Ramos (cell line): ENCODE results near the gene MYLK.
"Not testable (repeated sequence)": the region's sequence is repeated elsewhere in the genome, so short reads cannot be mapped to it uniquely, and the experiment has no call there.

ENCODE experiments used
- in situ Hi-C: fragments of 300-500 bp; cut with MboI; formaldehyde crosslinking; loops from one replicate; pipeline ENCODE4 v1.14.3; 2022; ENCODE audit warnings: low sequenced_read_pairs; ENCODE audit not compliant: unreplicated experiment

MYLK gene

DNA sequence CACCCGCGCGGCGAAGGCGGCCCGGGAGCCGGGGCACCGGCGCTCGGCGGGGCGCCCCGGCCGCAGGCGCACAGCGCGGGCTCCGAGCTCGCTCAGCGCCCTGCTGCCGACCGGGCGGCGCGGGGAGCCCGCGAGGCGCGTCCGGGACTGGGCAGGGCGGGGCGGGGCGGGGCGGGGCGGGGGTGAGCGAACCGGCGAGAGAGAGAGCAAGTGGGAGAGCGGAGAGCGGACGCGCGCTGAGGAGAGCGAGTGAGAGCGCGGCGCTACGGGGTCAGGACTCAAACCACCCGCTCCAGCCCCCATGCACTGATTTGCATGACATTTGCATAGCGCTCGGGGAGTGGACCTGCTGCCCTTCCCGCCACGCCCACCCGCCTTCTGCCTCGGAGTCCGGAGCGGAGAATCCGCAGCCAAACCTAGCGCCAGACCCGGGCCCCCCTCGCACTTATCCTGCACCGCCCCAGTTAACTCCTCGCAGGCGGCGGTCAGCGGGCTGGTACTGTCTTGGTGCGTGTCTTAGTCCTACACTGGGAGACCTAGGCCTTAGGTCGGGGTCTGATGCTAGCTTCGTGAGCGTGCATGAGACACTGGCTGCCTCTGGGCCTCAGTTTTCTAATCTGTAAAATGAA is at the start of gene MYLK:
TSS of gene MYLK (minus strand) at position 130 of the 629 bp plus-strand sequence. CDS start 90,491 bp downstream, outside the sequence.
- in situ Hi-C loops, result no loop called here

DNA sequence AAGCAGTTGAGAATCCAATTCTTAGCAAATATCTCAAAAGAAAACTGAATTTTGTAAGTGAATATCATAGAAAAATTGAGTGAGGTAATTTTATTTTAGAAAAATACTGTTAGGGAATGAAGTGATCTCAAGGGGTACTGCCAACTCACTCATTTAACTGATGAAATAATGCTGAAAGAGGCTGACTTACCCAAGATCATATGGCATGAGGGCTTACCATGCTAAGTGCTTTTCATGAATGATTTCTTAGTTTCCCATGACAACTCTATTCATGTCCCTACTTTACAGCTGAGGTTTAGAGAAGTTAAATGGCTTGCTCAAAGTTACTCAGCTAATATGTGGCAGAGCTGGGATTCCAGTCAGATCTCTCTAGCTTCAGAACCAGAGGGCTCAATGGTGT is 46.3 kb upstream of the MYLK start:
- in situ Hi-C loops, result no loop called here

DNA sequence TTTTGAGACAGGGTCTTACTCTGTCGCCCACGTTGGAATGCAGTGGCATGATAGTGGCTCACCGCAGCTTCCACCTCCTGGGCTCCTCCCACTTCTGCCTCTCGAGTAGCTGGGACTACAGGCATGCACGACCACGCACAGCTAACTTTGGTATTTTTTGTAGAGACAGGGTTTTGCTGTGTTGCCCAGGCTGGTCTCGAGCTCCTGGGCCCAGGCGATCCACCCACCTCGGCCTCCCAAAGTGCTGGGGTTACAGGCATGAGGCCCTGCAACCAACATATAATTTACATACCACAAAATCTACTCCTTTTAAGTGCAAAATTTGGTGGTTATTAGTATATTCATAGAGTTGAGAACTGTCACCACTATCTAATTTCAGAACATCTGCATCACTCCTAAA is 45.2 kb upstream of the MYLK start:
- in situ Hi-C loops, result no loop called here

GRCh38 chr3:123926396-123926795 is 42.3 kb upstream of the MYLK start:
- in situ Hi-C loops, result no loop called here

- in situ Hi-C loops, result no loop called here
These were observed 36.7 kb upstream of the MYLK start for GRCh38 chr3:123920868-123921267.

DNA sequence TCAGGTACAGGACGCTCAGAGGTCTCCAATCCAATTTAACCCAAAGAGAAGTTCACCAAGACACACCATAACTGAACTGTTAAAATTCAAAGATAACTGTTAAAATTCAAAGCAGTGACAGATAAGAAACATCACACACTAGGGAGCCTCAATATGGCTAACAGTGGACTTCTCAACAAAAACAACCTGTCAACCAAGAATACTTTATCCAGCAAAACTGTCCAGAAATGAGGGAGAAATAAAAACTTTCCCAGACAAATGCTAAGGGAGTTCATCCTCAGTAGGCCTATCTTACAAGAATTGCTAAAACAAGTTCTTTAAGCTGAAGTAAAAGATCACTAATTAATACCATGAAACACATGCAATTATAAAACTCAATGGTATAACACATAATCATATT is 36.3 kb upstream of the MYLK start:
- in situ Hi-C loops, result no loop called here

DNA sequence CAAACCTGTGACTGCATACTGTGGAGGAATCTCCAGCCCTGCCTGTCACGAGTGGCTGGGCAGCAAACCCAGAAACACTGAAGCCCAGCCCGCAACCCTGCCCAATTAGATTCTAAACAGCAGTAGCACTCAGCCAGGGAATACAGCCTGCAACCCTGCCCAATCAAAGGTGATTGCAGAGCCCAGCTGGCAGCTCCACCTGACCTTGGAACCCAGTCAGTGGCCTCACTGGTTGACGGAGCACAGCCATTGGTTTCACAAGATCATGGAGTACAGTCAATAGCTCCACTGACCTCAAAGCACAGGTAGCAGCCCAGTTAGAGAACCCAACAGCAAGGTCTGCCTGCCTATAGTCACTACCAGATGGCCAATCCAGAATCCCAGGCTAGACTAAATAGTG is 35.2 kb upstream of the MYLK start:
- in situ Hi-C loops, result no loop called here

DNA sequence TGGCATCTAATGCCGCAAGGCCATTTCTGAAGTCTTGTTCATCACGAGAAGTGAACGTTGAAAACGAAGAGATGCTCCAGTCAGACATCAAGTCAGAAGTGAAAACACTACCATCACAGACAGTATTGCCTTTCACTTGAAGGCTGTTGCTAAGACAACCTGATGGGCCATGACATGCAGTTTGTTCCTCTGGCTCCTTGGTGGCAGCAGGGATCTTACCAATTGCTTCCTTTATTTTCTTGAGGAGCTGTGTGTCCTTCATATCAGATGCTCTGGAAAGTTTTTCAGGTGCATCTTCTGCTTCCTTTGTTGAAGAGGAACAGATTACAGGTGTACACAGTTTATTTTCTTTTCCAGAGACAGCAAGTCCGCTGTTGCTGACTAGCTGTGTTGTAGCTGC is 30.7 kb upstream of the MYLK start:
- in situ Hi-C loops, result no loop called here

GRCh38 chr3:123909785-123910184 is 25.7 kb upstream of the MYLK start:
- in situ Hi-C loops, result no loop called here

DNA sequence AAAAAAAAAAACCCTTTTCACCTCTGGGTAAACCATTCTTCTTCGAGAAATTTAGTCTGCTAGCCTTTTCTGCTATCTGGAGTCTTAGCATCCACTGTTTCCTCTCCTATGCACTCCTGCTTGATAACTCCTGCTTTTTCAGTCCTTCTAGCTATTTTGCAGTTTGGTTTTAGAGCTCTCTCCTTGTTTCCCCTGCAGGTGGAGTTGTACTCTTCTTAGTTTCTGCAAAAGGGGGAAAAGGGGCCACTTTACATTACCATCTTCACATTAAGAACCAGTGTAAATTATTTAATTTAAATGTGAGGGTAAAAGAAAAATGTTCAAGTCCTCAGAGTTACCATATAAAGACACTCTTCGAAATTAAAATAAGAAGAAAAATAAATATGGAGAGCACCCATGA is 23.6 kb upstream of the MYLK start:
- in situ Hi-C loops, result no loop called here

DNA sequence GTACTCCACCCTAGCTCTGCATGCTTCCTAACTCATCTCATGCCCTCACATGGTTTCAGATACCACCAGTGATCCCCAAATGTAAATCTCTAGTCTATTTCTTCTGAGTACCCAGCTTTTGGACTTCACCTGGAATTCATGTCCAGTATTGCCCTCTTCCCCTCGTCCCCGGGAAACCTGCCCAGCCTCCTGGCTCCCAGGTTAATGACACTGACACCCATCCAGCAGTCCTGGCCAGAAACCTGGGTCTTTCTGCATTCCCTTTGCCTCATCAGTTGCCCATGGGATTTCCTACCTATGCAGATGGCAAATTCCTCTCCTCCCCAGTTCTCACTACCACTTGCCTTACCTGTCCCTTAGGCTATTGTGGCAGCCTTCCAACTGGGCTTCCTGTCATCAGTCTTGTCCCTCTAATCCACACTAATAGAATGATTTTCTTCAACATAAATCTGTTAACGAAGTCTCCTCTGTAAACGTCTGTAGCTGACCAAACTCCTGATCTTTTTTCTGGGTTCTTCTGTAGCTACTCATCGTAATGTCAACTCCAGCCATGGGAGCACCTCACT is 15.3 kb upstream of the MYLK start:
- in situ Hi-C loops, result no loop called here

- in situ Hi-C loops, result no loop called here
These were observed 8.9 kb upstream of the MYLK start for GRCh38 chr3:123893012-123893411.

DNA sequence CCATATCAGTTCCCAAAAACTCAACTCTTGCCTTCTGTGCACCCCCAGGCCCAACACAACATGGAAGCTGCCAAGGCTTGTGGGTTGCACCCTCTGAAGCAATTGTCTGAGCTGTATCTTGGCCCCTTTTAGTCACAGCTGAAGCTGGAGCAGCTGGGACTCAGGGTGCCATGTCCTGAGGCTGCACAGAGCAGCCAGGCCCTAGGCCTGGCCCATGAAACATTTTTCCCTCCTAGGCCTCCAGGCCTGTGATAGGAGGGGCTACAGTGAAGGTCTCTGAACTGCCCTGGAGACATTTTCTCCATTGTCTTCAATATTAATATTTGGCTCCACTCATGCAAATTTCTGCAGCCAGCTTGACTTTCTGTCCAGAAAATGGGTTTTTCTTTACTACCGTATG is 8.1 kb upstream of the MYLK start:
- in situ Hi-C loops, result no loop called here

GRCh38 chr3:123890991-123891390 is 6.9 kb upstream of the MYLK start:
- in situ Hi-C loops, result not testable (repeated sequence)

DNA sequence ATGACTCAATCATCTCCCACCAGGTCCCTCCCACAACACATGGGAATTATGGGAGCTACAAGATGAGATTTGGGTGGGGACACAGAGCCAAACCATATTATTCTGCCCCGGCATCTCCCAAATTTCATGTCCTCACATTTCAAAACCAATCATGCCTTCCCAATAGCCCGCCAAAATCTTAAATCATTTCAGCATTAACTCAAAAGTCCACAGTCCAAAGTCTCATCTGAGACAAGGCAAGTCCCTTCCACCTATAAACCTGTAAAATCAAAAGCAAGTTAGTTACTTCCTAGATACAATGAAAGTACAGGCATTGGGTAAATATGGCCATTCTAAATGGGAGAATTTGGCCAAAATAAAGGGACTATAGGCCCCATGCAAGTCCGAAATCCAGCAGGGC is 6.0 kb upstream of the MYLK start:
- in situ Hi-C loops, result not testable (repeated sequence)

DNA sequence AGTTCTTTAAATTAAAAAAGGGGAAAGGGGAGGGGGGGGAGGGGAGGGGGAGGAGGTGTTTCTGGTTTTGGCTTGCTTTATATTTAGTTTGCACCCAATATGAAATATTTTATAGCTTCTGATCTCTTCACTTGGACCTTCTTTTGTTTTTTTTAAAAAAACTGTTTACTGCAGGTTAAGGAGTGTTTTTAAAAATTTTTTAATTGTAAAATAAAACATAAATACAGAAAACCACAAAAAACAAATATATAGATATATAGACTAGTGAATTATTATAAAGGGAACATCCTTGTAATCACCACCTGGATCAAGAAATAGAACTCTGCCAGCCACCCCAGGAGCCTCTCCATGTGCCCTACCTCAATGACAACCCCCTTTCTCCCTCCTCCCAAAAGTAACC is 861 bp upstream of the MYLK start:
- in situ Hi-C loops, result no loop called here

- in situ Hi-C loops, result no loop called here
These were observed 380 bp downstream of the MYLK start for GRCh38 chr3:123883701-123884202.

DNA sequence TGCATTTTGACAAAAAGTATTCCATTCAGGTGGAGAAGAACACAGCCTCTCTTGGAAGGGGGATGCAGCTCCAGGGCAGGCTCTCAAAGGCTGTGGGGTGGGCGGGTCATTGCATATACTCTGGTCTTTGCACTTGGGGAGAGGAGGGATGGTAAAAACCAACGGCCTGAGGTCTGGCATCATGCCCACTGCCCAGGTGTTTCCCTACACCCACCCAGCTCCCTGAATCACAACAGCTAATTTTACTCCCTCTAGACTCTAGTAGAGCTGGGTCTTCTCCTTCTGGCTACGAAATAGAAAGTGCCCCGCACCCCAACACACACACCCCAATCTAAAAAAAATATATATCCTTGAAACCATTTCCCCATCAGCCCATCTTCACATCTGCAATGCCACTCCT is 1.0 kb downstream of the MYLK start:
- in situ Hi-C loops, result no loop called here

DNA sequence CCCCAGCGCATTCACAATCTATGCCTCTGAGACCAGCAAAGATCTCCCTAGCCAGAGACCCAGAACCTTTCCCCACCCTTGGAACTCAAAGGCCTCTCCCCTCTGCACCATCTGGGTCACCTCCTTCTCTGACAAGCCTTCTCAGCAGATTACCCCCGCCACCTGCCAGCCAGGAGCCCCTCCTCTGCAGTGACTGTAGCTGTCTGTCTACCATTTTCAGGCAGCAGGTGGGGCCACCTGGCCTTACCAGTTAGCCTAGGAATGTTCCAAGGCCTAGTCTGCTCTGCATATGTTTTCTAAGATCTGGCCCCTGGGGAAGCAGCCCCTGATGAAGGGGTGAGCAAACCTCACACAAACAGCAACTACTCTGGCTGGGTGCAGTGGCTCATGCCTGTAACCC is 2.4 kb downstream of the MYLK start:
- in situ Hi-C loops, result no loop called here

- in situ Hi-C loops, result no loop called here
These were observed 3.1 kb downstream of the MYLK start for GRCh38 chr3:123880998-123881561.

DNA sequence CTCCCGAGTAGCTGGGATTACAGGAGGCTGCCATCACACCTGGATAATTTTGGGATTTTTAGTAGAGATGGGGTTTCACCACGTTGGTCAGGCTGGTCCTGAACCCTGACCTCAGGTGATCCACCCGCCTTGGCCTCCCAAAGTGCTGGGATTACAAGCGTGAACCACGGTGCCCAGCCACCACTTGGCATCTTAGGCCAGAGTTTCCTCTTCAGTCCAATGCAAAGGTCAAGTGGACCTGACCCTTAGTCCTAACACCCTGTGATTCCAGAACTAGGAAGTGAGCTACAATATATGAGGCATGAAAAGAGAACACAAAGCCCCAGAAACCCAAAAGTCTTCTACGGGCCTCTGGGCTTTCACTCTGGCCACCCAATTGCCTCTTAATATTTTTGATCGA is 5.3 kb downstream of the MYLK start:
- in situ Hi-C loops, result no loop called here

GRCh38 chr3:123877965-123878364 is 6.2 kb downstream of the MYLK start:
- in situ Hi-C loops, result no loop called here
